Liver (tissue), 3 donors: Measurements from ENCODE around the gene RAB11FIP5.

Experiments used
- EGR1 ChIP-seq, 2 donors: IDR thresholded peaks; 2 replicates each; pipeline ENCODE4 v1.6.1; 2016 to 2018; ENCODE audit warnings: antibody characterized with exemption in 2 of 2, low read depth in 2 of 2
- HNF4G ChIP-seq: IDR thresholded peaks from 2 replicates; pipeline ENCODE4 v1.6.1; 2016; ENCODE audit warnings: antibody characterized with exemption
- JUND ChIP-seq, 2 donors: IDR thresholded peaks; 2 replicates each; pipeline ENCODE4 v1.6.1; 2016; ENCODE audit warnings: antibody characterized with exemption in 2 of 2
- RAD21 ChIP-seq, 2 donors: IDR thresholded peaks; 2 replicates each; pipeline ENCODE4 v1.6.1; 2016; ENCODE audit warnings: antibody characterized with exemption in 2 of 2, mild to moderate bottlenecking in 2 of 2
- RXRA ChIP-seq, 2 donors: IDR thresholded peaks; 2 replicates each; pipeline ENCODE4 v1.6.1; 2017 to 2018; ENCODE audit warnings: antibody characterized with exemption in 2 of 2, mild to moderate bottlenecking in 1 of 2
- SP1 ChIP-seq: IDR thresholded peaks from 2 replicates; pipeline ENCODE4 v1.6.1; 2018; ENCODE audit warnings: antibody characterized with exemption, mild to moderate bottlenecking
- TAF1 ChIP-seq: conservative IDR thresholded peaks from 2 replicates; pipeline ENCODE4 v1.6.1; 2016; ENCODE audit warnings: antibody characterized with exemption, mild to moderate bottlenecking
- YY1 ChIP-seq: IDR thresholded peaks from 2 replicates; pipeline ENCODE4 v1.6.1; 2016; ENCODE audit warnings: antibody characterized with exemption, mild to moderate bottlenecking
- TF ChIP-seq, protein P1 (sequence below): fragments of 150-350 bp; IDR thresholded peaks from 2 replicates; pipeline ENCODE4 v1.5.1; 2017; ENCODE audit warnings: improper control_type of control experiment, low read depth, low read length; ENCODE audit not compliant: missing input control
- TF ChIP-seq, protein P2 (sequence below): IDR thresholded peaks from 2 replicates; pipeline ENCODE4 v1.6.1; 2016; ENCODE audit warnings: antibody characterized with exemption
- TF ChIP-seq, protein P3 (sequence below): IDR thresholded peaks from 2 replicates; pipeline ENCODE4 v1.6.1; 2016; ENCODE audit warnings: antibody characterized with exemption, mild to moderate bottlenecking
- donor health status: healthy.
- donor health status: healthy.

DNA sequence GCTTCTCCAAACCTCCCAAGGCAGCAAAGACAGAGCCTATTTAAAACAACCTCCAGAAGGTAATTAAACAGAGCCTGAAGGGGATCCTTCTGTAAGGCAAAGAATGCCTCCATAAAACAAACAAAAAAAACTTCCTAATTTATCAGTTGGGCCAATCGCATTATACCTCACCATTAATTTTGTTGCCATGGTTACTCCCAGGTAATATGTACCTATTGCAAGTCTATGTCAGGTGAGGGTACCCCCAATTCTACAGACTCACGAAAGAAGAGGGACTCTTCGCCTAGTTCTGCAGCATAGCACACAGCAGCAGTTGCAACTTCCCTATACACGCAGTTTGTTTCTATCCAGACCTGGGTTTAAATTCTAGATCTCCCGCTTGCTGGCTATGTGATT is 80.0 kb downstream of the RAB11FIP5 start:
- no peak for TF ChIP-seq YY1
- TF ChIP-seq, protein P1, sequence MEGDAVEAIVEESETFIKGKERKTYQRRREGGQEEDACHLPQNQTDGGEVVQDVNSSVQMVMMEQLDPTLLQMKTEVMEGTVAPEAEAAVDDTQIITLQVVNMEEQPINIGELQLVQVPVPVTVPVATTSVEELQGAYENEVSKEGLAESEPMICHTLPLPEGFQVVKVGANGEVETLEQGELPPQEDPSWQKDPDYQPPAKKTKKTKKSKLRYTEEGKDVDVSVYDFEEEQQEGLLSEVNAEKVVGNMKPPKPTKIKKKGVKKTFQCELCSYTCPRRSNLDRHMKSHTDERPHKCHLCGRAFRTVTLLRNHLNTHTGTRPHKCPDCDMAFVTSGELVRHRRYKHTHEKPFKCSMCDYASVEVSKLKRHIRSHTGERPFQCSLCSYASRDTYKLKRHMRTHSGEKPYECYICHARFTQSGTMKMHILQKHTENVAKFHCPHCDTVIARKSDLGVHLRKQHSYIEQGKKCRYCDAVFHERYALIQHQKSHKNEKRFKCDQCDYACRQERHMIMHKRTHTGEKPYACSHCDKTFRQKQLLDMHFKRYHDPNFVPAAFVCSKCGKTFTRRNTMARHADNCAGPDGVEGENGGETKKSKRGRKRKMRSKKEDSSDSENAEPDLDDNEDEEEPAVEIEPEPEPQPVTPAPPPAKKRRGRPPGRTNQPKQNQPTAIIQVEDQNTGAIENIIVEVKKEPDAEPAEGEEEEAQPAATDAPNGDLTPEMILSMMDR, result no peak
- TF ChIP-seq SP1, result no peak
- no peak for TF ChIP-seq EGR1 (IDR thresholded peaks at IDR 0.05; ENCODE audit: low read depth in 2 of 2)
- TF ChIP-seq TAF1, result no peak
- no peak for TF ChIP-seq HNF4G
- TF ChIP-seq JUND (IDR thresholded peaks at IDR 0.05), result no peak
- TF ChIP-seq, protein P2, sequence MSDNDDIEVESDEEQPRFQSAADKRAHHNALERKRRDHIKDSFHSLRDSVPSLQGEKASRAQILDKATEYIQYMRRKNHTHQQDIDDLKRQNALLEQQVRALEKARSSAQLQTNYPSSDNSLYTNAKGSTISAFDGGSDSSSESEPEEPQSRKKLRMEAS, result no peak
- no peak for TF ChIP-seq RXRA (IDR thresholded peaks at IDR 0.05)
- TF ChIP-seq, protein P3, sequence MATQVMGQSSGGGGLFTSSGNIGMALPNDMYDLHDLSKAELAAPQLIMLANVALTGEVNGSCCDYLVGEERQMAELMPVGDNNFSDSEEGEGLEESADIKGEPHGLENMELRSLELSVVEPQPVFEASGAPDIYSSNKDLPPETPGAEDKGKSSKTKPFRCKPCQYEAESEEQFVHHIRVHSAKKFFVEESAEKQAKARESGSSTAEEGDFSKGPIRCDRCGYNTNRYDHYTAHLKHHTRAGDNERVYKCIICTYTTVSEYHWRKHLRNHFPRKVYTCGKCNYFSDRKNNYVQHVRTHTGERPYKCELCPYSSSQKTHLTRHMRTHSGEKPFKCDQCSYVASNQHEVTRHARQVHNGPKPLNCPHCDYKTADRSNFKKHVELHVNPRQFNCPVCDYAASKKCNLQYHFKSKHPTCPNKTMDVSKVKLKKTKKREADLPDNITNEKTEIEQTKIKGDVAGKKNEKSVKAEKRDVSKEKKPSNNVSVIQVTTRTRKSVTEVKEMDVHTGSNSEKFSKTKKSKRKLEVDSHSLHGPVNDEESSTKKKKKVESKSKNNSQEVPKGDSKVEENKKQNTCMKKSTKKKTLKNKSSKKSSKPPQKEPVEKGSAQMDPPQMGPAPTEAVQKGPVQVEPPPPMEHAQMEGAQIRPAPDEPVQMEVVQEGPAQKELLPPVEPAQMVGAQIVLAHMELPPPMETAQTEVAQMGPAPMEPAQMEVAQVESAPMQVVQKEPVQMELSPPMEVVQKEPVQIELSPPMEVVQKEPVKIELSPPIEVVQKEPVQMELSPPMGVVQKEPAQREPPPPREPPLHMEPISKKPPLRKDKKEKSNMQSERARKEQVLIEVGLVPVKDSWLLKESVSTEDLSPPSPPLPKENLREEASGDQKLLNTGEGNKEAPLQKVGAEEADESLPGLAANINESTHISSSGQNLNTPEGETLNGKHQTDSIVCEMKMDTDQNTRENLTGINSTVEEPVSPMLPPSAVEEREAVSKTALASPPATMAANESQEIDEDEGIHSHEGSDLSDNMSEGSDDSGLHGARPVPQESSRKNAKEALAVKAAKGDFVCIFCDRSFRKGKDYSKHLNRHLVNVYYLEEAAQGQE, result no peak
- TF ChIP-seq RAD21 (IDR thresholded peaks at IDR 0.05), result no peak
